HG03575 (cell line): ENCODE data around the gene CCDC201.

Source experiments
- ATAC-seq: cut with Tn5 transposase; IDR thresholded peaks from one replicate; pipeline ENCODE4 v1.9.1; 2021; ENCODE audit not compliant: unreplicated experiment, insufficient number of reproducible peaks, low FRiP score; ENCODE audit errors: extremely low read depth

The CCDC201 gene

DNA sequence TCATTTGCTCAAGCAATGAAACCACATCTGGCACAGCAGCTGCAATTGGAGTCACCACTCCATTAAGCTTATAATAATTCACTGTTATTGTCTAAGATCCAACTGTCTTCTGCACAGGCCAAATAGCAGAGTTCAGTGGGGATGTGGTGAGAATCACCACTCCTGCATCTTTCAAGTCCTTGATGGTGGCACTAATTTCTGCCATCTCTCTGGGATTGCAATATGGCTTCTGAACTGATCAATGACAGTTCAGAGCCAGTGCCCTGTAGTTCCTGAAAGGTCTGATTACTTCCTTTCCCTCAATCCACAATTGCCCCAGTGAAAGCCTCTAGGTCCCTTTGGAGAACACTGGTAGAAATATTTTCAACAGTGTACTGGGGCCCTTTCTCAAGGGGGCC lies 21.8 kb upstream of the CCDC201 start:
- ATAC-seq, result no peak

DNA sequence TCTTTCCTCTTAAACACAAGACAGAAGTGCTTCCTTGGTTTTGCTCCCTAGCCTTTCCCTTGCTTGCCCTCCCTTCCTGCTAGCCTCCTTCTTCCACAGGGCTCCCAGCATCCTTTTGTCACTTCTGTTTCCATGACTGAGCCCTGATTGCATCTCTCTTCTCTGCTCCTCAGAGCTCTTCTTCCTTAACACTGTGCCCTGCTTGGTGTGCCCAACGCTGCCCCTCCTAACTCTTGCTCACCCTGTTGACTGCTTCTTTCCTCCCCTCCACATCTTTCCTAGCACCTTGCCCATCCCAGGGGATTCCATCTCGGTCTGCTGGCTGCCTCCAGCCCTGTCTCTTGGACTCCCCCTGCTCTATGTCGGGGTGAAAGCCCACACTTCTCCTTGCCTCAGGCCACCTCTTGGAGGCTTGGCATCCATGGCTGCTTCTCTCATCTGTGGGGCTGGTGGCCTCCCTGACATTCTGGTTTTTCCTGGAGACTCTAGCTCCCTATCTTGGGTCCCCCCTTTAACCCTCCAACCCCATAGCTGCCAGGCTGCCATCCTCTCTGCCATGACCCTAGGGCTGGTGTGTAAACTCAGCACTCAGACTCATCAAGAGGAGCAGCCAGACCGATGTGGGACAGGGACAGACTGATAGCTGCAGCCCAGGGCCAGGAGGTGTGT lies 21.2 kb upstream of the CCDC201 start:
- ATAC-seq, result no peak

GRCh38 chr7:45893374-45893995 lies 20.6 kb upstream of the CCDC201 start:
- ATAC-seq, result no peak

DNA sequence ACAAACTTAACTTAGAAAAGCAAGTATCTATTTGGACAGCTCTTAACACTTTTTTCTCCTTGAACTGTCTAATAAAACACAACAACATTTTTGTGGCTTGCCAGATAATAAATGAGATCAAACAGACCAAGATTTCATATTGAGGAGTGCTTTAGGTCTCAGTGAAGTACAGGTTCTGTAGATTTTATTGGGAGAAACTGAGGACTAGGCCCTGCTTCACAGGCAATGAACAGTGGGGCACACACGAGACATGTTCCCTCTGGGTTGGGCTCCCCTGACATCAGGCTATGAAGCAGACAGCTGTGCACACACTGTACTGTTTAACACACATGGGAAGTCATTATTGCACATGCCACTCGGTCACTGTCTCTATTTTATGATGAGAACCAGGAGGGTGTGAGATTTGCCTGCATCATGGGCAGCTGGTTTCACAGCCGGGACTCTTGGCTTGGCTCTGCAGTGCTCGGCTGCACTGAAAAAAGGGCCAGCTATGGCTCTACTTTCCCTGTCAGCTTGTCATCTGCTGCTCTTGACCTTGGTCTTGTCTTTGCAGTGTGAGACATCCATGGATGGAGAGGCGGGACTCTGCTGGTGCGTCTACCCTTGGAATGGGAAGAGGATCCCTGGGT lies 19.6 kb upstream of the CCDC201 start:
- no peak for ATAC-seq

- no peak for ATAC-seq
Observed at GRCh38 chr7:45891462-45892402, 18.9 kb upstream of the CCDC201 start.

- no peak for ATAC-seq
Observed at GRCh38 chr7:45890902-45891461, 18.1 kb upstream of the CCDC201 start.

- no peak for ATAC-seq
Observed at GRCh38 chr7:45890125-45890901, 17.4 kb upstream of the CCDC201 start.

GRCh38 chr7:45889367-45890067 lies 16.6 kb upstream of the CCDC201 start:
- ATAC-seq, result no peak

- no peak for ATAC-seq
Observed at GRCh38 chr7:45888993-45889366, 16.1 kb upstream of the CCDC201 start.

DNA sequence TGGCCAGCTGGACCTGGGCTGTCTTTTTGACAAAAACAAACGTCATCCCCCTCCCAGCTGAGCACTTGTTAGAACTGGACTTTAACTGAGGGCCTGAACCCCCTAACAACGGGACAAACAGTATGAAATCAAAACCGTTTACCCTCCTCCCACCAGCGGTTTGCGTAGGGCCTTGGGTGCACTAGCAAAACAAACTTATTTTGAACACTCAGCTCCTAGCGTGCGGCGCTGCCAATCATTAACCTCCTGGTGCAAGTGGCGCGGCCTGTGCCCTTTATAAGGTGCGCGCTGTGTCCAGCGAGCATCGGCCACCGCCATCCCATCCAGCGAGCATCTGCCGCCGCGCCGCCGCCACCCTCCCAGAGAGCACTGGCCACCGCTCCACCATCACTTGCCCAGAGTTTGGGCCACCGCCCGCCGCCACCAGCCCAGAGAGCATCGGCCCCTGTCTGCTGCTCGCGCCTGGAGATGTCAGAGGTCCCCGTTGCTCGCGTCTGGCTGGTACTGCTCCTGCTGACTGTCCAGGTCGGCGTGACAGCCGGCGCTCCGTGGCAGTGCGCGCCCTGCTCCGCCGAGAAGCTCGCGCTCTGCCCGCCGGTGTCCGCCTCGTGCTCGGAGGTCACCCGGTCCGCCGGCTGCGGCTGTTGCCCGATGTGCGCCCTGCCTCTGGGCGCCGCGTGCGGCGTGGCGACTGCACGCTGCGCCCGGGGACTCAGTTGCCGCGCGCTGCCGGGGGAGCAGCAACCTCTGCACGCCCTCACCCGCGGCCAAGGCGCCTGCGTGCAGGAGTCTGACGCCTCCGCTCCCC lies 15.5 kb upstream of the CCDC201 start, which contains the start of gene IGFBP1:
Gene IGFBP1 (plus strand): TSS at position 304 of the 808 bp plus-strand sequence. CDS start 165 bp downstream, at position 469.
- no peak for ATAC-seq

- no peak for ATAC-seq
Observed at GRCh38 chr7:45886931-45887667, 14.2 kb upstream of the CCDC201 start.

- ATAC-seq, result no peak
Observed at GRCh38 chr7:45885264-45885882, 12.5 kb upstream of the CCDC201 start.

GRCh38 chr7:45884136-45884535 lies 11.3 kb upstream of the CCDC201 start:
- ATAC-seq, result no peak

GRCh38 chr7:45882465-45882810 lies 9.6 kb upstream of the CCDC201 start:
- no peak for ATAC-seq

DNA sequence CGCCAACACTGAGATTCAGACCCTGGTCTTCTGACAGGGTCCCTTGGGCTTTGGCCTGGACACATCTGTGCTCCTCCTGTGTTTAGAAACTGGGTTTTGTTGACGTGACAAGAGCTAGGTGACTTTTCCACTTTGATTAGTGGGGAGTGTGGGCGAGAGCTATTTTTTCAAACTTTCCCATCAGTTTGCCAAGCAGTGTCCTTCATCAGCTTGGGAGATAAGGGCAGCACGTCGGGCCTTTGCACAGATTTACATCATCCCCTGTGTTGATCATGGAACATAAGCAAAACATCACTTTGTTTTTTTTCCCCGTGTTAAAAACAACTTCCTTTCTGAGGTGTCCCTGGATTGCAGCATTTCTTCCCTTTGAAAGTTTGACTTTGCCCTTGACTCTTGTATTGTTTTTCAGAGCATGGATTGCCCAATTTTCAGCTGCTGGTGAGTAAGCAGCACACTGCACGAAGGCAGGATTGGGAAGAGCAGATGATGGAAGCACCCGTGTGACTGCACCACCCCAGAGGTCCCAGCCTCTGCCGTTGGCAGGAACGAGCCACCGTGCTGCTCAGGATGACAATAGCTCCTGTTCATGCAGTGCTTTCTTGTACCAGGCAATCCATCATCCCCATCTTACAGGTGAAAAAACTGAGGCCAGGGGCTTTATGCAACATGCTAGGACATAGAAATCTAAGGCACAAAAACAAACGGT lies 9.0 kb upstream of the CCDC201 start:
- no peak for ATAC-seq
